Gastroesophageal sphincter (tissue), 4 donors: Measurements from ENCODE around the gene PDLIM3. TPM values are rescaled to one million over a fixed set of nuclear protein-coding genes. Genes with fewer than 3 reads are reported as not detected.

Experiments
- ATAC-seq: fragments of 150-250 bp; one replicate; pipeline ENCODE4 v1.9.1; 2016; ENCODE audit warnings: mild to moderate bottlenecking, moderate library complexity
- H3K27ac ChIP-seq, 4 donors: fragments of 200-600 bp; sonication (generic) in 3 of 4; 1 replicate in 3 of 4; 2 replicates in 1 of 4; pipeline ENCODE4 v1.5.1; 2016 to 2019
- H3K27me3 ChIP-seq: fragments of 200-600 bp; sonication (generic); one replicate; pipeline ENCODE4 v1.5.1; 2019
- H3K36me3 ChIP-seq, 2 donors: fragments of 200-600 bp; sonication (generic); one replicate each; pipeline ENCODE4 v1.5.1; 2019; ENCODE audit warnings: control low read depth in 1 of 2
- H3K4me1 ChIP-seq, 3 donors: fragments of 200-600 bp; sonication (generic); 1 replicate in 2 of 3; 2 replicates in 1 of 3; pipeline ENCODE4 v1.5.1; 2016 to 2019; ENCODE audit warnings: control low read depth in 2 of 3
- H3K4me3 ChIP-seq, 2 donors: fragments of 200-600 bp; sonication (generic); one replicate each; pipeline ENCODE4 v1.5.1; 2019; ENCODE audit warnings: mild to moderate bottlenecking in 1 of 2, moderate library complexity in 1 of 2
- H3K9me3 ChIP-seq, 3 donors: fragments of 200-600 bp; sonication (generic); one replicate each; pipeline ENCODE4 v1.5.1; 2017 to 2019; ENCODE audit warnings: control low read depth in 2 of 3
- CTCF ChIP-seq, 4 experiments: fragments of 200-600 bp in 2 of 4; fragments of 450-650 bp in 2 of 4; sonication (generic) in 1 of 4; IDR thresholded peaks; one replicate each; pipeline ENCODE4 v1.5.1; 2017 to 2019; ENCODE audit warnings: antibody characterized with exemption in 4 of 4, mild to moderate bottlenecking in 2 of 4, moderate library complexity in 2 of 4
- EP300 ChIP-seq: sonication (generic); formaldehyde crosslinking; IDR thresholded peaks from one replicate; pipeline ENCODE4 v1.6.1; 2017; ENCODE audit warnings: antibody characterized with exemption, mild to moderate bottlenecking
- POLR2A ChIP-seq, 2 donors: fragments of 450-650 bp; IDR thresholded peaks; one replicate each; pipeline ENCODE4 v1.6.1; 2017; ENCODE audit warnings: antibody characterized with exemption in 2 of 2, mild to moderate bottlenecking in 2 of 2, moderate library complexity in 1 of 2
- POLR2AphosphoS5 ChIP-seq: sonication (generic); formaldehyde crosslinking; IDR thresholded peaks from one replicate; pipeline ENCODE4 v1.6.1; 2017; ENCODE audit warnings: antibody characterized with exemption
- WGBS, 2 donors: methylation state at CpG; one replicate each; pipeline ENCODE4 v1.1.5; 2018; ENCODE audit warnings: low coverage in 1 of 2; 5-methylcytosine and 5-hydroxymethylcytosine counted together
- total RNA-seq, 4 donors: library from RNA; depleted of rRNA; stranded (reverse); fragments of >200 nt; gene quantifications; one replicate each; pipeline ENCODE4 v1.1.0, GENCODE V29; 2016

The PDLIM3 gene
- total RNA-seq, 4 donors from 2014 or later = 1,505 to 2,123 (median 1,752) TPM

GRCh38 chr4:185470501-185471195 is 64.7 kb downstream of the PDLIM3 start:
- H3K27me3 ChIP-seq = no peaks in the 10 kb centered on the region
- no peak for TF ChIP-seq CTCF (IDR thresholded peaks at IDR 0.05)
- TF ChIP-seq EP300 = no peak
- no peak for TF ChIP-seq POLR2AphosphoS5
- TF ChIP-seq POLR2A (IDR thresholded peaks at IDR 0.05) = no peak
- no peaks in the 10 kb centered on the region for H3K36me3 ChIP-seq
- H3K27ac ChIP-seq = peak overlapping the region; percentile 2 to 82 (median 74)
- peak; percentile 17 for ATAC-seq
- peak overlapping the region; percentile 66 to 69 for H3K4me3 ChIP-seq
- no peaks in the 10 kb centered on the region for H3K9me3 ChIP-seq
- peaks cover 0 to 23% (median 0%) of the 10 kb centered on the region in 3 donors for H3K4me1 ChIP-seq
- WGBS, 2 donors = 1 to 3% methylated on average over 3 to 11 of the region's 41 CpGs

- Histone ChIP-seq H3K27ac (no peak overlapping the region), H3K27me3 (no peaks in the 10 kb centered on the region), H3K36me3 (no peaks in the 10 kb centered on the region), H3K4me1 (peaks cover 0 to 23% (median 0%) of the 10 kb centered on the region in 3 donors), H3K9me3 (no peaks in the 10 kb centered on the region), H3K4me3 (no peak overlapping the region)
- WGBS, 2 donors = 69 to 92% methylated on average over 3 to 7 of the region's 9 CpGs
- no peak for ATAC-seq
- no peak for TF ChIP-seq POLR2AphosphoS5
- no peak for TF ChIP-seq EP300
- no peak for TF ChIP-seq POLR2A (IDR thresholded peaks at IDR 0.05)
- no peak for TF ChIP-seq CTCF (IDR thresholded peaks at IDR 0.05)
These were observed 65.6 kb downstream of the PDLIM3 start for GRCh38 chr4:185469580-185470154.

GRCh38 chr4:185468999-185469398 is 66.3 kb downstream of the PDLIM3 start:
- H3K4me3 ChIP-seq = no peak overlapping the region
- H3K9me3 ChIP-seq = no peaks in the 10 kb centered on the region
- H3K36me3 ChIP-seq = no peaks in the 10 kb centered on the region
- no peaks in the 10 kb centered on the region for H3K27me3 ChIP-seq
- peaks cover 0 to 23% (median 0%) of the 10 kb centered on the region in 3 donors for H3K4me1 ChIP-seq
- WGBS, 2 donors = 80% methylated on average over 2 of the region's 2 CpGs; no CpG with 5 or more reads in 1 of the 2 donors
- no peak overlapping the region for H3K27ac ChIP-seq
- ATAC-seq = no peak
- no peak for TF ChIP-seq CTCF (IDR thresholded peaks at IDR 0.05)
- no peak for TF ChIP-seq POLR2AphosphoS5
- TF ChIP-seq POLR2A (IDR thresholded peaks at IDR 0.05) = no peak
- TF ChIP-seq EP300 = no peak

- Histone ChIP-seq H3K27ac (no peak overlapping the region), H3K27me3 (no peaks in the 10 kb centered on the region), H3K4me3 (no peak overlapping the region), H3K36me3 (no peaks in the 10 kb centered on the region), H3K4me1 (peaks cover 0 to 23% (median 0%) of the 10 kb centered on the region in 3 donors), H3K9me3 (no peaks in the 10 kb centered on the region)
- TF ChIP-seq CTCF (IDR thresholded peaks at IDR 0.05) (no peak), POLR2A (IDR thresholded peaks at IDR 0.05) (no peak), POLR2AphosphoS5 (no peak), EP300 (no peak)
- ATAC-seq = no peak
- 83 to 96% methylated on average over 3 to 7 of the region's 8 CpGs for WGBS, 2 donors
These were observed 67.3 kb downstream of the PDLIM3 start for GRCh38 chr4:185467991-185468390.

- Histone ChIP-seq H3K9me3 (no peaks in the 10 kb centered on the region), H3K27ac (no peak overlapping the region), H3K4me1 (peaks cover 0 to 17% (median 0%) of the 10 kb centered on the region in 3 donors), H3K36me3 (no peaks in the 10 kb centered on the region), H3K4me3 (no peak overlapping the region), H3K27me3 (no peaks in the 10 kb centered on the region)
- TF ChIP-seq CTCF (IDR thresholded peaks at IDR 0.05) (no peak), POLR2AphosphoS5 (no peak), EP300 (no peak), POLR2A (IDR thresholded peaks at IDR 0.05) (no peak)
- 30 to 54% methylated on average over 3 to 4 of the region's 4 CpGs for WGBS, 2 donors
- ATAC-seq = no peak
These were observed 68.2 kb downstream of the PDLIM3 start for GRCh38 chr4:185467101-185467500.
